ENCODE measurements around the gene ULK3. TPM values are rescaled to one million over a fixed set of nuclear protein-coding genes. Genes with fewer than 3 reads are reported as not detected.

ULK3 gene
- total RNA-seq, 1 donor from 2014 or later = 37.3 TPM

GRCh38 chr15:74854453-74855022 lies 11.6 kb upstream of the ULK3 start:
- TF ChIP-seq CTCF (IDR thresholded peaks at IDR 0.05; ENCODE audit: unreplicated experiment) = no peak
- Mint-ChIP-seq H3K4me1 (ENCODE audit: low read depth) (no peaks in the 10 kb centered on the region), H3K27me3 (no peaks in the 10 kb centered on the region)

GRCh38 chr15:74851960-74852359 lies 9.0 kb upstream of the ULK3 start:
- DNase-seq (ENCODE audit: low spot score, unreplicated experiment) = no peak
- Mint-ChIP-seq H3K9me3 (ENCODE audit: low read depth) (no peaks in the 10 kb centered on the region), H3K27ac (no peak overlapping the region), H3K4me1 (ENCODE audit: low read depth) (no peaks in the 10 kb centered on the region), H3K27me3 (no peaks in the 10 kb centered on the region), H3K4me3 (ENCODE audit: low read depth) (no peak overlapping the region), H3K36me3 (ENCODE audit: insufficient read depth) (peaks cover 6% of the 10 kb centered on the region)
- no peak for TF ChIP-seq CTCF (IDR thresholded peaks at IDR 0.05; ENCODE audit: unreplicated experiment)

More at GRCh38 chr15:74854453-74855022, 11.6 kb upstream of the ULK3 start:
- DNase-seq (ENCODE audit: low spot score, unreplicated experiment) = no peak
- H3K27ac Mint-ChIP-seq = no peak overlapping the region
- no peaks in the 10 kb centered on the region for H3K9me3 Mint-ChIP-seq (ENCODE audit: low read depth)
- H3K36me3 Mint-ChIP-seq (ENCODE audit: insufficient read depth) = peaks cover 3% of the 10 kb centered on the region
- no peak overlapping the region for H3K4me3 Mint-ChIP-seq (ENCODE audit: low read depth)

GRCh38 chr15:74850393-74850792 lies 7.4 kb upstream of the ULK3 start:
- Mint-ChIP-seq H3K4me3 (ENCODE audit: low read depth) (no peak overlapping the region), H3K9me3 (ENCODE audit: low read depth) (no peaks in the 10 kb centered on the region), H3K36me3 (ENCODE audit: insufficient read depth) (peaks cover 8% of the 10 kb centered on the region), H3K27me3 (no peaks in the 10 kb centered on the region), H3K4me1 (ENCODE audit: low read depth) (no peaks in the 10 kb centered on the region), H3K27ac (no peak overlapping the region)
- no peak for TF ChIP-seq CTCF (IDR thresholded peaks at IDR 0.05; ENCODE audit: unreplicated experiment)
- no peak for DNase-seq (ENCODE audit: low spot score, unreplicated experiment)

GRCh38 chr15:74847432-74847831 lies 4.5 kb upstream of the ULK3 start:
- H3K36me3 Mint-ChIP-seq (ENCODE audit: insufficient read depth) = peaks cover 8% of the 10 kb centered on the region

GRCh38 chr15:74845581-74845980 lies 2.6 kb upstream of the ULK3 start:
- Mint-ChIP-seq H3K4me1 (ENCODE audit: low read depth) (peaks cover 10% of the 10 kb centered on the region), H3K36me3 (ENCODE audit: insufficient read depth) (peaks cover 7% of the 10 kb centered on the region), H3K27me3 (no peaks in the 10 kb centered on the region), H3K27ac (no peak overlapping the region), H3K9me3 (ENCODE audit: low read depth) (no peaks in the 10 kb centered on the region), H3K4me3 (ENCODE audit: low read depth) (no peak overlapping the region)
- no peak for DNase-seq (ENCODE audit: low spot score, unreplicated experiment)
- no peak for TF ChIP-seq CTCF (IDR thresholded peaks at IDR 0.05; ENCODE audit: unreplicated experiment)

More at GRCh38 chr15:74847432-74847831, 4.5 kb upstream of the ULK3 start:
- DNase-seq (ENCODE audit: low spot score, unreplicated experiment) = no peak
- H3K9me3 Mint-ChIP-seq (ENCODE audit: low read depth) = no peaks in the 10 kb centered on the region
- no peak for TF ChIP-seq CTCF (IDR thresholded peaks at IDR 0.05; ENCODE audit: unreplicated experiment)
- H3K27ac Mint-ChIP-seq = no peak overlapping the region
- H3K27me3 Mint-ChIP-seq = no peaks in the 10 kb centered on the region
- H3K4me3 Mint-ChIP-seq (ENCODE audit: low read depth) = no peak overlapping the region
- H3K4me1 Mint-ChIP-seq (ENCODE audit: low read depth) = peaks cover 4% of the 10 kb centered on the region
